ENCODE data around the gene NSMCE1. TPM values are rescaled to one million over a fixed set of nuclear protein-coding genes. Genes with fewer than 3 reads are reported as not detected.
"Not testable (repeated sequence)": the region's sequence is repeated elsewhere in the genome, so short reads cannot be mapped to it uniquely, and the experiment has no call there.

The NSMCE1 gene
- total and polyA plus RNA-seq, 5 experiments from 2014 or later = 81.8 to 209 (median 177) TPM

GRCh38 chr16:27262904-27263423 is 5.6 kb downstream of the NSMCE1 start:
- peaks cover 0 to 20% (median 8%) of the 10 kb centered on the region in 3 donors for H3K36me3 Mint-ChIP-seq
- not testable (repeated sequence) for H3K27me3 Mint-ChIP-seq, H3K4me3 Mint-ChIP-seq, H3K9me3 Mint-ChIP-seq, ATAC-seq, DNase-seq
- POLR2A ChIA-PET = interaction anchor here (1.1 to 1.2 kb wide), 2 partner anchors 28 to 34 kb away, joined by 3 to 5 read pairs; no protein-coding TSS in a partner anchor
- H3K27ac Mint-ChIP-seq = peak overlapping the region in 2 of 10 donors; percentile 38 to 57
- H3K4me1 Mint-ChIP-seq = peaks cover 43 to 76% (median 69%) of the 10 kb centered on the region in 4 donors

- Mint-ChIP-seq H3K36me3 (peaks cover 5 to 44% (median 21%) of the 10 kb centered on the region in 3 donors), H3K4me3 (peak overlapping the region in 1 of 10 donors; percentile 33), H3K9me3 (no peaks in the 10 kb centered on the region), H3K27ac (peak overlapping the region in 6 of 10 donors; percentile 12 to 61 (median 40)), H3K4me1 (peaks cover 36 to 73% (median 65%) of the 10 kb centered on the region in 4 donors), H3K27me3 (no peaks in the 10 kb centered on the region)
- DNase-seq = no peak
- no peak for ATAC-seq
- POLR2A ChIA-PET = interaction anchor here (0.6 to 1.1 kb wide), 2 partner anchors 22 to 52 kb away, joined by 3 read pairs; no protein-coding TSS in a partner anchor
These were observed 8.9 kb downstream of the NSMCE1 start for GRCh38 chr16:27259710-27260109.

GRCh38 chr16:27258241-27258734 is 10.3 kb downstream of the NSMCE1 start:
- no peak for DNase-seq
- ATAC-seq = no peak
- H3K36me3 Mint-ChIP-seq = peaks cover 5 to 42% (median 16%) of the 10 kb centered on the region in 3 donors
- H3K4me1 Mint-ChIP-seq = peaks cover 37 to 74% (median 68%) of the 10 kb centered on the region in 4 donors
- peak overlapping the region in 1 of 10 donors; percentile 4 for H3K4me3 Mint-ChIP-seq
- H3K27ac Mint-ChIP-seq = peak overlapping the region in 5 of 10 donors; percentile 23 to 69 (median 25)
- H3K27me3 Mint-ChIP-seq = no peaks in the 10 kb centered on the region
- no peaks in the 10 kb centered on the region for H3K9me3 Mint-ChIP-seq
- POLR2A ChIA-PET = interaction anchor here (1.2 to 1.6 kb wide), 2 partner anchors 8 to 16 kb away, joined by 3 to 6 read pairs; no protein-coding TSS in a partner anchor

GRCh38 chr16:27257271-27257670 is 11.3 kb downstream of the NSMCE1 start:
- peak overlapping the region in 7 of 10 donors; percentile 11 to 76 (median 51) for H3K27ac Mint-ChIP-seq
- H3K27me3 Mint-ChIP-seq = no peaks in the 10 kb centered on the region
- H3K4me3 Mint-ChIP-seq = no peak overlapping the region
- ATAC-seq (no peak), DNase-seq (no peak)
- POLR2A ChIA-PET = interaction anchor here (1.6 kb wide), 1 partner anchor 17 kb away, joined by 3 read pairs; no protein-coding TSS in a partner anchor
- H3K36me3 Mint-ChIP-seq = peaks cover 5 to 35% (median 15%) of the 10 kb centered on the region in 3 donors
- H3K9me3 Mint-ChIP-seq = no peaks in the 10 kb centered on the region
- H3K4me1 Mint-ChIP-seq = peaks cover 32 to 69% (median 64%) of the 10 kb centered on the region in 4 donors

GRCh38 chr16:27256861-27257260 is 11.7 kb downstream of the NSMCE1 start:
- H3K36me3 Mint-ChIP-seq = peaks cover 5 to 37% (median 15%) of the 10 kb centered on the region in 3 donors
- H3K4me1 Mint-ChIP-seq = peaks cover 33 to 68% (median 64%) of the 10 kb centered on the region in 4 donors
- H3K27me3 Mint-ChIP-seq = no peaks in the 10 kb centered on the region
- peak overlapping the region in 1 of 10 donors; percentile 29 for H3K4me3 Mint-ChIP-seq
- no peaks in the 10 kb centered on the region for H3K9me3 Mint-ChIP-seq
- peak overlapping the region in 9 of 10 donors; percentile 11 to 76 (median 51) for H3K27ac Mint-ChIP-seq
- DNase-seq (no peak), ATAC-seq (no peak)
- POLR2A ChIA-PET = interaction anchor here (1.9 kb wide), 1 partner anchor 21 kb away, joined by 5 read pairs; no protein-coding TSS in a partner anchor

- DNase-seq (no peak), ATAC-seq (peak; percentile 68 to 77)
- peak overlapping the region in 9 of 10 donors; percentile 54 to 98 (median 86) for H3K27ac Mint-ChIP-seq
- no peaks in the 10 kb centered on the region for H3K27me3 Mint-ChIP-seq
- H3K9me3 Mint-ChIP-seq = no peaks in the 10 kb centered on the region
- POLR2A ChIA-PET = interaction anchor here (0.6 to 2.9 kb wide), 7 partner anchors 11 to 39 kb away, joined by 3 to 9 read pairs (median 4); partner anchors contain the start of gene NSMCE1
- peak overlapping the region in 9 of 10 donors; percentile 20 to 77 (median 65) for H3K4me3 Mint-ChIP-seq
- peaks cover 26 to 61% (median 61%) of the 10 kb centered on the region in 4 donors for H3K4me1 Mint-ChIP-seq
- peaks cover 5 to 42% (median 22%) of the 10 kb centered on the region in 3 donors for H3K36me3 Mint-ChIP-seq
These were observed 14.2 kb downstream of the NSMCE1 start for GRCh38 chr16:27254262-27254811.

GRCh38 chr16:27253526-27253930 is 15.0 kb downstream of the NSMCE1 start:
- ATAC-seq (no peak), DNase-seq (no peak)
- POLR2A ChIA-PET = interaction anchor here (0.6 to 2.9 kb wide), 7 partner anchors 10 to 48 kb away, joined by 3 to 9 read pairs (median 4); partner anchors contain the start of gene NSMCE1
- Mint-ChIP-seq H3K4me1 (peaks cover 23 to 59% (median 55%) of the 10 kb centered on the region in 4 donors), H3K27me3 (no peaks in the 10 kb centered on the region), H3K27ac (peak overlapping the region in 9 of 10 donors; percentile 43 to 98 (median 88)), H3K36me3 (peaks cover 5 to 42% (median 24%) of the 10 kb centered on the region in 3 donors), H3K4me3 (peak overlapping the region in 9 of 10 donors; percentile 40 to 77 (median 65)), H3K9me3 (no peaks in the 10 kb centered on the region)

- Mint-ChIP-seq H3K4me3 (peak overlapping the region in 5 of 10 donors; percentile 30 to 61 (median 53)), H3K36me3 (peaks cover 5 to 44% (median 27%) of the 10 kb centered on the region in 3 donors)
These were observed 16.4 kb downstream of the NSMCE1 start for GRCh38 chr16:27252206-27252585.

GRCh38 chr16:27251541-27252205 is 16.9 kb downstream of the NSMCE1 start:
- no peak for DNase-seq
- Mint-ChIP-seq H3K36me3 (peaks cover 5 to 40% (median 27%) of the 10 kb centered on the region in 3 donors), H3K27me3 (no peaks in the 10 kb centered on the region), H3K4me1 (peaks cover 18 to 61% (median 59%) of the 10 kb centered on the region in 4 donors), H3K9me3 (no peaks in the 10 kb centered on the region), H3K4me3 (peak overlapping the region in 4 of 10 donors; percentile 30 to 59 (median 46)), H3K27ac (peak overlapping the region in 6 of 10 donors; percentile 34 to 85 (median 65))
- no peak for ATAC-seq
- POLR2A ChIA-PET = interaction anchor here (2.3 kb wide), 1 partner anchor 16 kb away, joined by 13 read pairs; no protein-coding TSS in a partner anchor

More at GRCh38 chr16:27252206-27252585, 16.4 kb downstream of the NSMCE1 start:
- Mint-ChIP-seq H3K27ac (peak overlapping the region in 7 of 10 donors; percentile 34 to 75 (median 53)), H3K4me1 (peaks cover 18 to 60% (median 57%) of the 10 kb centered on the region in 4 donors), H3K27me3 (no peaks in the 10 kb centered on the region), H3K9me3 (no peaks in the 10 kb centered on the region)
- ATAC-seq (no peak), DNase-seq (no peak)
- POLR2A ChIA-PET = interaction anchor here (1.0 to 2.9 kb wide), 5 partner anchors 9 to 115 kb away, joined by 3 to 13 read pairs (median 8); no protein-coding TSS in a partner anchor

GRCh38 chr16:27248886-27249285 is 19.7 kb downstream of the NSMCE1 start:
- peaks cover 17 to 57% (median 45%) of the 10 kb centered on the region in 4 donors for H3K4me1 Mint-ChIP-seq
- not testable (repeated sequence) for H3K27me3 Mint-ChIP-seq, H3K4me3 Mint-ChIP-seq, DNase-seq, H3K9me3 Mint-ChIP-seq, ATAC-seq
- H3K27ac Mint-ChIP-seq = peak overlapping the region in 6 of 10 donors; percentile 25 to 77 (median 50)
- peaks cover 0 to 28% (median 19%) of the 10 kb centered on the region in 3 donors for H3K36me3 Mint-ChIP-seq
- POLR2A ChIA-PET = interaction anchor here (0.6 to 1.7 kb wide), 2 partner anchors 9 to 202 kb away, joined by 4 read pairs; no protein-coding TSS in a partner anchor

- no peak for DNase-seq
- peak overlapping the region in 3 of 10 donors; percentile 36 to 71 (median 63) for H3K27ac Mint-ChIP-seq
- POLR2A ChIA-PET = interaction anchor here (0.6 to 1.7 kb wide), 2 partner anchors 8 to 188 kb away, joined by 3 to 4 read pairs; no protein-coding TSS in a partner anchor
- peaks cover 23 to 57% (median 45%) of the 10 kb centered on the region in 4 donors for H3K4me1 Mint-ChIP-seq
- no peaks in the 10 kb centered on the region for H3K9me3 Mint-ChIP-seq
- peaks cover 0 to 28% (median 19%) of the 10 kb centered on the region in 3 donors for H3K36me3 Mint-ChIP-seq
- no peak overlapping the region for H3K4me3 Mint-ChIP-seq
- H3K27me3 Mint-ChIP-seq = no peaks in the 10 kb centered on the region
- no peak for ATAC-seq
These were observed 20.5 kb downstream of the NSMCE1 start for GRCh38 chr16:27248036-27248435.

Measured in naive thymus-derived CD8-positive, alpha-beta T cell (primary cell).